GM18873 (cell line): ENCODE results near the gene IMPDH1.
A peak's percentile ranks its signal among the peaks of the same experiment; 100 is the strongest.

Source experiments
- ATAC-seq: cut with Tn5 transposase; IDR thresholded peaks from one replicate; pipeline ENCODE4 v1.9.1; 2021; ENCODE audit warnings: mild to moderate bottlenecking, moderate library complexity, moderate number of reproducible peaks; ENCODE audit not compliant: unreplicated experiment, low FRiP score

Gene IMPDH1

GRCh38 chr7:128343554-128344430 lies 66.0 kb downstream of the IMPDH1 start, which contains the start of gene RBM28:
TSS of gene RBM28 (minus strand) at chr7:128343908. CDS start at chr7:128343793, 115 bp downstream.
- ATAC-seq = peak; percentile 85
